Vagina (tissue), 2 donors: ENCODE measurements around the gene POU2F3.

Experiments
- CTCF ChIP-seq, 3 experiments: fragments of 450-650 bp in 2 of 3; fragments of 200-600 bp in 1 of 3; sonication (generic) in 1 of 3; IDR thresholded peaks; one replicate each; pipeline ENCODE4 v1.5.1; 2017 to 2019; ENCODE audit warnings: antibody characterized with exemption in 3 of 3, mild to moderate bottlenecking in 2 of 3, moderate library complexity in 2 of 3
- POLR2A ChIP-seq, 2 donors: fragments of 450-650 bp; IDR thresholded peaks; one replicate each; pipeline ENCODE4 v1.6.1; 2017; ENCODE audit warnings: antibody characterized with exemption in 2 of 2, mild to moderate bottlenecking in 2 of 2, moderate library complexity in 2 of 2

- TF ChIP-seq CTCF (IDR thresholded peaks at IDR 0.05): no peak
- no peak for TF ChIP-seq POLR2A (IDR thresholded peaks at IDR 0.05)
These were observed 66.7 kb downstream of the POU2F3 start for GRCh38 chr11:120306519-120307242.
